Ascending aorta (tissue), 2 donors: Measurements from ENCODE around the gene YEATS2. TPM values are rescaled to one million over a fixed set of nuclear protein-coding genes. Genes with fewer than 3 reads are reported as not detected.

ENCODE experiments used
- DNase-seq, 2 donors: peaks; one replicate each; pipeline ENCODE4 v3.0.0-alpha.2; 2019; ENCODE audit warnings: low spot score in 2 of 2
- H3K27ac ChIP-seq, 2 donors: fragments of 200-600 bp; sonication (generic); one replicate each; pipeline ENCODE4 v1.5.1; 2016 to 2017; ENCODE audit warnings: mild to moderate bottlenecking in 1 of 2
- H3K27me3 ChIP-seq: fragments of 200-600 bp; sonication (generic); one replicate; pipeline ENCODE4 v1.5.1; 2017
- H3K36me3 ChIP-seq, 2 donors: fragments of 200-600 bp; sonication (generic); one replicate each; pipeline ENCODE4 v1.5.1; 2016
- H3K4me1 ChIP-seq, 2 donors: fragments of 200-600 bp; sonication (generic); one replicate each; pipeline ENCODE4 v1.5.1; 2016 to 2017; ENCODE audit warnings: mild to moderate bottlenecking in 1 of 2
- H3K4me3 ChIP-seq, 2 donors: fragments of 200-600 bp; sonication (generic); one replicate each; pipeline ENCODE4 v1.5.1; 2016 to 2017; ENCODE audit warnings: mild to moderate bottlenecking in 1 of 2
- H3K9me3 ChIP-seq, 2 donors: fragments of 200-600 bp; sonication (generic); one replicate each; pipeline ENCODE4 v1.5.1; 2016
- CTCF ChIP-seq, 3 experiments: fragments of 200-600 bp in 2 of 3; fragments of 450-650 bp in 1 of 3; sonication (generic) in 2 of 3; IDR thresholded peaks; one replicate each; pipeline ENCODE4 v1.5.1; 2016 to 2019; ENCODE audit warnings: antibody characterized with exemption in 3 of 3, mild to moderate bottlenecking in 1 of 3, moderate library complexity in 1 of 3
- intact Hi-C: fragments of 100-400 bp; cut with DNase I; formaldehyde crosslinking; loops from one replicate; pipeline ENCODE4 v1.15.1; 2023
- total RNA-seq: library from RNA; depleted of rRNA; stranded (reverse); fragments of >200 nt; gene quantifications from one replicate; pipeline ENCODE4 v1.1.0, GENCODE V29; 2016

Gene YEATS2
- total RNA-seq, 1 donor from 2014 or later: 29.2 TPM

- intact Hi-C loops: no loop called here
- H3K27me3 ChIP-seq: no peaks in the 10 kb centered on the region
- H3K4me1 ChIP-seq: no peaks in the 10 kb centered on the region
- peaks cover 34 to 50% of the 10 kb centered on the region in 2 donors for H3K36me3 ChIP-seq
- no peak for DNase-seq
- no peak overlapping the region for H3K27ac ChIP-seq
- H3K4me3 ChIP-seq: no peak overlapping the region
- no peaks in the 10 kb centered on the region for H3K9me3 ChIP-seq
- no peak for TF ChIP-seq CTCF (IDR thresholded peaks at IDR 0.05)
Observed at GRCh38 chr3:183762304-183762703, 64.7 kb downstream of the YEATS2 start.

GRCh38 chr3:183764847-183765731 is 67.5 kb downstream of the YEATS2 start:
- H3K27me3 ChIP-seq: no peaks in the 10 kb centered on the region
- H3K4me3 ChIP-seq: no peak overlapping the region
- H3K27ac ChIP-seq: no peak overlapping the region
- intact Hi-C loops: no loop called here
- no peaks in the 10 kb centered on the region for H3K9me3 ChIP-seq
- DNase-seq: no peak
- no peak for TF ChIP-seq CTCF (IDR thresholded peaks at IDR 0.05)
- H3K36me3 ChIP-seq: peaks cover 22 to 39% of the 10 kb centered on the region in 2 donors
- no peaks in the 10 kb centered on the region for H3K4me1 ChIP-seq

- Histone ChIP-seq H3K27ac (no peak overlapping the region), H3K4me1 (no peaks in the 10 kb centered on the region), H3K27me3 (no peaks in the 10 kb centered on the region), H3K4me3 (no peak overlapping the region), H3K36me3 (peaks cover 15 to 32% of the 10 kb centered on the region in 2 donors), H3K9me3 (no peaks in the 10 kb centered on the region)
- intact Hi-C loops: loop anchor here (2.0 kb wide), 1 partner anchor 297 kb away; no protein-coding TSS in a partner anchor
- no peak for TF ChIP-seq CTCF (IDR thresholded peaks at IDR 0.05)
- no peak for DNase-seq
Observed at GRCh38 chr3:183766107-183766506, 68.5 kb downstream of the YEATS2 start.

GRCh38 chr3:183766745-183767606 is 69.4 kb downstream of the YEATS2 start:
- no peak overlapping the region for H3K27ac ChIP-seq
- DNase-seq: peak in 1 of 2 donors; percentile 69
- intact Hi-C loops: loop anchor here (2.0 kb wide), 1 partner anchor 298 kb away; no protein-coding TSS in a partner anchor
- H3K4me1 ChIP-seq: no peaks in the 10 kb centered on the region
- H3K9me3 ChIP-seq: no peaks in the 10 kb centered on the region
- no peak overlapping the region for H3K4me3 ChIP-seq
- H3K27me3 ChIP-seq: no peaks in the 10 kb centered on the region
- TF ChIP-seq CTCF (IDR thresholded peaks at IDR 0.05): peak; percentile 62 to 84 (median 65)
- peaks cover 6 to 23% of the 10 kb centered on the region in 2 donors for H3K36me3 ChIP-seq

- Histone ChIP-seq H3K4me1 (no peaks in the 10 kb centered on the region), H3K27me3 (no peaks in the 10 kb centered on the region), H3K4me3 (no peak overlapping the region), H3K36me3 (peaks cover 7 to 23% of the 10 kb centered on the region in 2 donors), H3K27ac (no peak overlapping the region), H3K9me3 (no peaks in the 10 kb centered on the region)
- no peak for TF ChIP-seq CTCF (IDR thresholded peaks at IDR 0.05)
- intact Hi-C loops: no loop called here
- DNase-seq: no peak
Observed at GRCh38 chr3:183768114-183768513, 70.5 kb downstream of the YEATS2 start.
